MM.1S (cell line): ENCODE measurements around the gene FHIT.

Experiments
- DNase-seq: peaks from one replicate; pipeline ENCODE4 v3.0.0-alpha.2; 2015
- H2AFZ ChIP-seq: fragments of 300-600 bp; sonication (generic); 2 replicates; pipeline ENCODE4 v1.6.0; 2016; ENCODE audit warnings: antibody characterized with exemption, low read length
- H3F3A ChIP-seq: fragments of 300-600 bp; sonication (generic); 2 replicates; pipeline ENCODE4 v1.6.1; 2016; ENCODE audit warnings: mild to moderate bottlenecking, antibody characterized with exemption, low read length, moderate library complexity, mixed read lengths; ENCODE audit not compliant: insufficient read depth
- H3K27ac ChIP-seq: fragments of 300-600 bp; sonication (generic); 2 replicates; pipeline ENCODE4 v1.5.1; 2016; ENCODE audit warnings: mild to moderate bottlenecking, low read length
- H3K27me3 ChIP-seq: fragments of 300-600 bp; sonication (generic); replicated peaks from 2 replicates; pipeline ENCODE4 v1.6.0; 2016; ENCODE audit warnings: low read length; ENCODE audit not compliant: insufficient read depth
- H3K36me3 ChIP-seq: fragments of 300-600 bp; sonication (generic); replicated peaks from 2 replicates; pipeline ENCODE4 v1.6.1; 2016; ENCODE audit warnings: mild to moderate bottlenecking, low read length, mixed read lengths; ENCODE audit not compliant: insufficient read depth
- H3K4me1 ChIP-seq: fragments of 300-600 bp; sonication (generic); 2 replicates; pipeline ENCODE4 v1.6.1; 2016; ENCODE audit warnings: low read length, mixed read lengths
- H3K4me2 ChIP-seq: fragments of 300-600 bp; sonication (generic); 2 replicates; pipeline ENCODE4 v1.6.0; 2016; ENCODE audit warnings: low read depth, low read length
- H3K4me3 ChIP-seq: fragments of 300-600 bp; sonication (generic); 2 replicates; pipeline ENCODE4 v1.5.1; 2016; ENCODE audit warnings: low read length, mixed read lengths
- H3K79me2 ChIP-seq: fragments of 300-600 bp; sonication (generic); 2 replicates; pipeline ENCODE4 v1.6.1; 2016; ENCODE audit warnings: mixed run types, low read length, mixed read lengths
- H3K9ac ChIP-seq: fragments of 300-600 bp; sonication (generic); 2 replicates; pipeline ENCODE4 v1.6.1; 2016; ENCODE audit warnings: low read length, mixed read lengths
- H3K9me2 ChIP-seq: fragments of 300-600 bp; sonication (generic); replicated peaks from 2 replicates; pipeline ENCODE4 v1.6.1; 2016; ENCODE audit warnings: mild to moderate bottlenecking, low read length, mixed read lengths; ENCODE audit not compliant: insufficient read depth
- H3K9me3 ChIP-seq: fragments of 300-600 bp; sonication (generic); replicated peaks from 2 replicates; pipeline ENCODE4 v1.6.1; 2016; ENCODE audit warnings: mild to moderate bottlenecking, low read length, mixed read lengths; ENCODE audit not compliant: insufficient read depth
- H4K20me1 ChIP-seq: fragments of 300-600 bp; sonication (generic); 2 replicates; pipeline ENCODE4 v1.6.1; 2016; ENCODE audit warnings: mild to moderate bottlenecking, low read length, moderate library complexity, mixed read lengths; ENCODE audit not compliant: insufficient read depth
- EZH2 ChIP-seq: fragments of 300-600 bp; sonication (generic); optimal IDR thresholded peaks from 2 replicates; pipeline ENCODE3; 2017; ENCODE audit warnings: low read depth, mild to moderate bottlenecking, antibody characterized with exemption, low read length, mixed read lengths
- EZH2phosphoT487 ChIP-seq: fragments of 300-600 bp; sonication (generic); IDR thresholded peaks from 2 replicates; pipeline ENCODE4 v1.6.1; 2018; ENCODE audit warnings: antibody characterized with exemption, low read length
- TF ChIP-seq, protein P1 (sequence below): fragments of 300-600 bp; sonication (generic); IDR thresholded peaks from 2 replicates; pipeline ENCODE4 v1.5.1; 2016; ENCODE audit warnings: antibody characterized with exemption, low read length, mixed read lengths

Gene FHIT

DNA sequence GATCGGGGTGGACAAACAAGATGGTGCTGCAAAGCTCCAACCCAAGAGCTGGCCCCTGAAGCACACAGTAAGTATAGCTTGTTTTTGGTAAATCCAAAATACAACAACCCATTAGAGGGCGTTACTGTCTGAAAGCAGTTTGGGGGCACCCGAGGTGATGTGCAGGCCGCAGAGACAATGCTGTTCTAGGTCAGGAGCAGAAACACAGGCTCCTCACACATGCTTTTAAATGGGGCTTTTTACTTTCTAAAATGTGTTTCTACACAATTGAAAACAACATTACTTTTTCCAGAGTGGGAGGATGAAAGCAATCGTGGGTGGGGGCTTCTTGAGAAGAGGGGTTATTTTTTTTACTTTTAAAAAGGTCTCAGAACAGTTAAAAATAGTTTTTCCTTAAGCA, 1172.2 kb downstream of the FHIT start:
- no peaks in the 10 kb centered on the region for H3K9me2 ChIP-seq
- no peak overlapping the region for H3K4me3 ChIP-seq
- no peaks in the 10 kb centered on the region for H3K36me3 ChIP-seq
- H3K9ac ChIP-seq, result no peak overlapping the region
- TF ChIP-seq EZH2 (no peak), EZH2phosphoT487 (no peak)
- TF ChIP-seq, protein P1, sequence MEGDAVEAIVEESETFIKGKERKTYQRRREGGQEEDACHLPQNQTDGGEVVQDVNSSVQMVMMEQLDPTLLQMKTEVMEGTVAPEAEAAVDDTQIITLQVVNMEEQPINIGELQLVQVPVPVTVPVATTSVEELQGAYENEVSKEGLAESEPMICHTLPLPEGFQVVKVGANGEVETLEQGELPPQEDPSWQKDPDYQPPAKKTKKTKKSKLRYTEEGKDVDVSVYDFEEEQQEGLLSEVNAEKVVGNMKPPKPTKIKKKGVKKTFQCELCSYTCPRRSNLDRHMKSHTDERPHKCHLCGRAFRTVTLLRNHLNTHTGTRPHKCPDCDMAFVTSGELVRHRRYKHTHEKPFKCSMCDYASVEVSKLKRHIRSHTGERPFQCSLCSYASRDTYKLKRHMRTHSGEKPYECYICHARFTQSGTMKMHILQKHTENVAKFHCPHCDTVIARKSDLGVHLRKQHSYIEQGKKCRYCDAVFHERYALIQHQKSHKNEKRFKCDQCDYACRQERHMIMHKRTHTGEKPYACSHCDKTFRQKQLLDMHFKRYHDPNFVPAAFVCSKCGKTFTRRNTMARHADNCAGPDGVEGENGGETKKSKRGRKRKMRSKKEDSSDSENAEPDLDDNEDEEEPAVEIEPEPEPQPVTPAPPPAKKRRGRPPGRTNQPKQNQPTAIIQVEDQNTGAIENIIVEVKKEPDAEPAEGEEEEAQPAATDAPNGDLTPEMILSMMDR, result no peak
- DNase-seq, result no peak
- H3K4me1 ChIP-seq, result peaks cover 16% of the 10 kb centered on the region
- no peaks in the 10 kb centered on the region for H3F3A ChIP-seq
- H3K79me2 ChIP-seq, result no peaks in the 10 kb centered on the region
- no peaks in the 10 kb centered on the region for H3K27me3 ChIP-seq
- no peak overlapping the region for H2AFZ ChIP-seq
- H3K9me3 ChIP-seq, result no peaks in the 10 kb centered on the region
- H4K20me1 ChIP-seq, result no peaks in the 10 kb centered on the region
- H3K4me2 ChIP-seq, result no peak overlapping the region
- no peak overlapping the region for H3K27ac ChIP-seq

- no peak overlapping the region for H3K4me2 ChIP-seq
Observed at GRCh38 chr3:60076331-60076730, 1174.9 kb downstream of the FHIT start.

DNA sequence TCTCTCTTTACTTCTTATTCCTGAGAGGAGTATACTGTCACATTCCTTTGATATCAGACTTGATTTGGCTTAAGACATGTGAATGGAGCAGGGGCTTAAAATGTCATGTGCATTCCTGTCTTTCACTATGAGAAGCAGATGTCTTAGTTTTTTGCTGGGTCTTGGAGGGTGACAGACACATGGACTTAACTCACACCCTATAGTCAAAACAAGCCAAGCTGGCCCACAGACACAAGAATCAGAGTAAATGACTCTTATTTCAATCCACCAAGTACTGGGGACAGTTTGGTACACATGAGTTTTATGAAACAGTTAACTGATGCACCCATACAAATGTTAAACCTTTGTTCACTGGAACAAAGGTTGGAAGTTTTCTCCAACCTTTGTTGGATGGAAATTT, 1177.3 kb downstream of the FHIT start:
- Histone ChIP-seq H4K20me1 (no peaks in the 10 kb centered on the region), H2AFZ (no peak overlapping the region), H3K4me3 (no peak overlapping the region), H3K79me2 (no peaks in the 10 kb centered on the region), H3K9ac (no peak overlapping the region), H3F3A (no peaks in the 10 kb centered on the region), H3K27me3 (no peaks in the 10 kb centered on the region), H3K4me1 (no peaks in the 10 kb centered on the region), H3K36me3 (no peaks in the 10 kb centered on the region), H3K4me2 (no peak overlapping the region), H3K9me2 (no peaks in the 10 kb centered on the region), H3K27ac (no peak overlapping the region), H3K9me3 (no peaks in the 10 kb centered on the region)
- TF ChIP-seq, protein P1, result no peak
- TF ChIP-seq EZH2phosphoT487 (no peak), EZH2 (no peak)
- DNase-seq, result no peak

More at GRCh38 chr3:60076331-60076730, 1174.9 kb downstream of the FHIT start:
- no peak for TF ChIP-seq EZH2phosphoT487
- TF ChIP-seq, protein P1, result no peak
- no peak for TF ChIP-seq EZH2
- no peak overlapping the region for H3K4me3 ChIP-seq
- H2AFZ ChIP-seq, result no peak overlapping the region
- no peak for DNase-seq
- no peaks in the 10 kb centered on the region for H3K79me2 ChIP-seq
- no peaks in the 10 kb centered on the region for H4K20me1 ChIP-seq
- peaks cover 8% of the 10 kb centered on the region for H3K4me1 ChIP-seq
- H3K9me3 ChIP-seq, result no peaks in the 10 kb centered on the region
- no peak overlapping the region for H3K27ac ChIP-seq
- H3F3A ChIP-seq, result no peaks in the 10 kb centered on the region
- no peaks in the 10 kb centered on the region for H3K27me3 ChIP-seq
- H3K36me3 ChIP-seq, result no peaks in the 10 kb centered on the region
- no peak overlapping the region for H3K9ac ChIP-seq
- no peaks in the 10 kb centered on the region for H3K9me2 ChIP-seq
